Mammary microvascular endothelial cell (primary cell): ENCODE results near the gene ACOT7. TPM values are rescaled to one million over a fixed set of nuclear protein-coding genes. Genes with fewer than 3 reads are reported as not detected.

Source experiments
- total RNA-seq: library from RNA; depleted of rRNA; stranded (reverse); fragments of >200 nt; gene quantifications from 2 replicates; pipeline ENCODE4 v1.2.3, GENCODE V29; 2015

Gene ACOT7
- 124 and 147 TPM in 2 replicates for total RNA-seq

DNA sequence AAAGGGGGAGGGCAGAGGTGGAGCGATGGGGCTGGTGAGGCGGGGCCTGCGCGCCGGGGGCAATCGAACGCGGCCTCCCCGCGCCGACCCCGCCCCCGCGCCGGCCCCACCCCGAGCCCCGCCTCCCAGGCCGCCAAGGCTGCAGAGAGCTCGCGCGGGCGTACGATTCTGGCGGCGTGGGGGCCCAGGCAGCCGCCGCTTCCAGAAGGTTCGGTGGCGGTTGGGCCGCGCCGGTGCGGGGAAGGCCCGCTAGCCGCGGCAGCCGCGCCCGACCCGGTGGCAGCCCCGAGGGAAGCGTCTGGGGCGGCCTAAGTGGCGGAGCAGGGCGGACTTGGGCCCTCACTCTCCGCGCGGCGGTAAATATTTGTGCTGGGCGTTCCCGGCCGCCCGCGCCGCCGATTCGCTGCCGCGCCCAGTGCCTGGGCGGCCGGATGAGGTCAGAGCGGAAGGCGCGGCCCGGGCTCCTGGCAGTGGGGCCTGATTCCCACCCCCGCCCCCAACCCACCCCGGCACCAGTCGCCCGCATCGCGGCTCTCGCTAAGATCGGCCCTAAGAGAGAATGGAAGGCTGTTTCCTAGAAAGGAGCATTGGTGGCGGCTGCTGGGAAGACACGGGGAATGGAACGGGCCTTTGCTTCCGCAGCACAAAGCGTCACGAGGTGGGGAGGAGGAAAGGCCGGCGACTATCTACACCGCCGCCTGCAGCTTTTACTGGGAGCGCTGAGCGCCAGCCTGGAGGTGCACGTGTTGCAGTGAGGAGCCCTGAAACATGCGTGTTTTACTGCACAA, at the start of gene ACOT7:
TSS of gene ACOT7 (minus strand) at position 368 of the 788 bp plus-strand sequence. CDS start 368 bp downstream, outside the sequence.

DNA sequence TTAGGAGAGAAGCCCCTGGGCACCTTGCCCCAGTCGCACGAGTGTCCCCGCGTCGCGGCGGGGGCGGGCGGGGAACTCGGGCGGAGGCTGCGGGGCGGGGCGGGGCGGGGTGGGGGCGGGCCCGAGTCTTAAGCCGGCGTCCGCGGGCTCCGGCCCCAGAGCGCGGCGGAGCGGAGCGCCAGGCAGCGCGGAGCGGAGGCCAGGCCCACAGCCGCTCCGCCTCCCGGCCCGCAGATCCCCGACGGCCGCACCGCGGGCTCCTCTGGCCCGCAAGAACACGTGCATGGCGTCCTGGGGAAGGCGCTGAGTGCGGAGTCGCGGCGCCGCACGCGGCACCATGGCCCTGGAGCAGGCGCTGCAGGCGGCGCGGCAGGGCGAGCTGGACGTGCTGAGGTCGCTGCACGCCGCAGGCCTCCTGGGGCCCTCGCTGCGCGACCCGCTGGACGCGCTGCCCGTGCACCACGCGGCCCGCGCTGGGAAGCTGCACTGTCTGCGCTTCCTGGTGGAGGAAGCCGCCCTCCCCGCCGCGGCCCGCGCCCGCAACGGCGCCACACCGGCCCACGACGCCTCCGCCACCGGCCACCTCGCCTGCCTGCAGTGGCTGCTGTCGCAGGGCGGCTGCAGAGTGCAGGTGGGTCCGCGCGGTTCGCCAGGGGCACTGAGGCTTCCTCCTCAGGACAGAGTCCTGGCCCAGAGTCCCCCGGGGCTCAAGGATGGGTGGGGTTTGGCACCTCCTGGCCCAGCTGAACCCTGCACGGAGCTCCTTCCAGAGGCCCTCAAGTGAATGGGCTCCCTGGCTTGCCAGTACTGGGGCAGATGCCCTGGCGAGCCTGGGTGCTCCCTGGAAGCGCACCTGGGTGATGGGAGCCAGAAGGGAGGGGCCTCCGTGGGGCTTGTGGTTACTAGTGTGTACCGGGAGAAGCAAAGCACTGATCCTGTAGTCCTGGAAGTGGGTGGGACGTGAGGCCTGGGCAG, 31.3 kb upstream of the ACOT7 start, which contains the start of gene ESPN:
TSS of gene ESPN (plus strand) at position 158 of the 975 bp plus-strand sequence. CDS start at position 338, 180 bp downstream.

DNA sequence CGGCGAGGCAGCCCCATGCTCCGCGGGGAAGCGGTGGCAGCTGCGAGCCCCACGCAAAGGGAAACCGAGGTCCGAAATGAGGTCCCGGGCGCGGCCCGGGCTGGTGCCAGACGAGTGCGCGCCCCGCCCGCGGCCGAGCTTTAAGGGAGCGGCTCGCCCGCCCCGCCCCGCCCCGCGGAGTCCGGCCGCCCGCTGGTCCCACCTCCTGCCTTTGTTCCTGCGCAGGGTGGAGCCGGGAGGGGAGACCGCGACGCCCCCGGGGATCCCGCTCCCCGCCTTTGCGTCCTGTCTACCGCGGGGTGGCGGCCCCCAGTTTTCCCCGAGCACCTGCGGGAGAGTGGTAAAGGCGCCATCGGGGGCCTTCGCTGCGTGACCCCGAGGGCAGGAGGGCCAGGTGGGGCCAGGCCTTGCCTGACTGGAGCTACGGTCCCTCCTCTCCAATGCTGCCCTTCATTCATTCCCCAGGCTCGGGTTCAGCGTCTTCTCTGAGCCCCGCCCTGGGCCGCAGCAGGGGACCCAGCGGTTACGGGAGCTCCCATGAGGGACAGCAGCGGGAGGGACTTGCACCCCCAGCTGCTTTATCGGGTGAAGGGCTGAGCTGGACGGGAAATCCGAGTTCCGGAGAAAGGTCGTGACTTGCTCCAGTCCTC, 26.4 kb upstream of the ACOT7 start, which contains the start of gene HES2:
TSS of gene HES2 (minus strand) at position 116 of the 650 bp plus-strand sequence. CDS start at position 17, 99 bp downstream.

GRCh38 chr1:6260961-6261614, 132.5 kb downstream of the ACOT7 start, which contains the start of gene GPR153:
TSS of gene GPR153 (minus strand) at chr1:6261098. CDS start at chr1:6254905, 6,193 bp downstream.

DNA sequence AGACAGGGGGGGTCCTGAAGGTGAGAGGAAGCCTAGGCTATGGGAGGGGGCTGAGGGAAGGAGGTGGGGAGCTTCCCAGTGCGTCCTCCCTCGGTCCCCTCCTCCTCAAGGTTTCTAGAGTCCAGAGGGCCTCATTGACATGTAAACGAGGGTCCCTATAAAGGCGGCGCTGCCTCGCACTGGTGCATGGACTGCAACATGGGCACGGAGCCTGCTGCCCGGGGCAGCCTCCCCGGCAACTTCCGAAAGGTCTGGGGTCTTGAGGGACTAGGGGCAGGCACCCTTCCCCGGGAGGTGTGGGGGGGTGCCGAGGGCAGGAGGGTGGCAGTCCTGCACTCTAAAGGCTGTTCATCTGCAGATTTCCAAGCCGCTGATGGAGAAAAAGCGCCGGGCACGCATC, 149.6 kb downstream of the ACOT7 start, which contains the start of gene HES3:
TSS of gene HES3 (plus strand) at position 187 of the 400 bp plus-strand sequence. CDS start at position 374, 187 bp downstream.

Other genes with a start within 250 kb of the ACOT7 start
- gene CHD5, start 213.4 kb downstream of the ACOT7 start, total RNA-seq, result not detected in 2 replicates
- gene RPL22, start 194.2 kb downstream of the ACOT7 start, total RNA-seq, result 124 and 140 TPM in 2 replicates
- 14.6 and 24.4 TPM in 2 replicates for gene RNF207, start 187.6 kb downstream of the ACOT7 start, total RNA-seq
- gene ICMT, start 157.8 kb downstream of the ACOT7 start, total RNA-seq, result 84.4 and 89.4 TPM in 2 replicates
- not detected in 2 replicates for gene HES3, start 149.6 kb downstream of the ACOT7 start, total RNA-seq
- 0.73 and 0.94 TPM in 2 replicates for gene GPR153, start 132.7 kb downstream of the ACOT7 start, total RNA-seq
- gene HES2, start 26.2 kb upstream of the ACOT7 start, total RNA-seq, result 31.5 and 32.2 TPM in 2 replicates
- 0.67 and 1.1 TPM in 2 replicates for gene ESPN, start 31.0 kb upstream of the ACOT7 start, total RNA-seq
- 8.5 and 11.4 TPM in 2 replicates for gene TNFRSF25, start 72.4 kb upstream of the ACOT7 start, total RNA-seq
- 21.5 and 26.6 TPM in 2 replicates for gene PLEKHG5, start 97.9 kb upstream of the ACOT7 start, total RNA-seq
- gene NOL9, start 160.7 kb upstream of the ACOT7 start, total RNA-seq, result 20.6 and 30.4 TPM in 2 replicates
- gene TAS1R1, start 161.5 kb upstream of the ACOT7 start, total RNA-seq, result 0.10 TPM in 1 of 2 replicates, not detected in the other
- 10.5 and 24.8 TPM in 2 replicates for gene ZBTB48, start 186.2 kb upstream of the ACOT7 start, total RNA-seq
- 42.4 and 44.2 TPM in 2 replicates for gene KLHL21, start 209.1 kb upstream of the ACOT7 start, total RNA-seq
- gene PHF13, start 220.0 kb upstream of the ACOT7 start, total RNA-seq, result 5.0 and 6.4 TPM in 2 replicates
- 17.4 and 18.3 TPM in 2 replicates for gene THAP3, start 231.1 kb upstream of the ACOT7 start, total RNA-seq